Natural killer cell (primary cell): ENCODE results near the gene ELP5. TPM values are rescaled to one million over a fixed set of nuclear protein-coding genes. Genes with fewer than 3 reads are reported as not detected.

ENCODE experiments used
- ATAC-seq, 3 donors: fragments of 150-1000 bp in 2 of 3; fragments of 200-7000 bp in 1 of 3; cut with Tn5 transposase; 1 replicate in 1 of 3; 2 replicates in 2 of 3; pipeline ENCODE4 v1.10.0; 2021; ENCODE audit warnings: mild to moderate bottlenecking in 2 of 3, moderate library complexity in 2 of 3
- DNase-seq, 2 donors: peaks; one replicate each; pipeline versions ENCODE4 v3.0.0 to v3.0.0-alpha.2; 2013 to 2021; ENCODE audit warnings: mixed read lengths in 1 of 2
- H3K27ac ChIP-seq: one replicate; pipeline ENCODE4 v1.5.1; 2013; ENCODE audit warnings: mild to moderate bottlenecking, low read length
- H3K27me3 ChIP-seq: one replicate; pipeline ENCODE4 v1.6.1; 2013; ENCODE audit warnings: low read length; ENCODE audit not compliant: control insufficient read depth, insufficient read depth
- H3K36me3 ChIP-seq: one replicate; pipeline ENCODE4 v1.6.1; 2013; ENCODE audit warnings: low read length; ENCODE audit not compliant: control insufficient read depth, insufficient read depth
- H3K4me1 ChIP-seq: one replicate; pipeline ENCODE4 v1.6.1; 2013; ENCODE audit warnings: low read length; ENCODE audit not compliant: control insufficient read depth, insufficient read depth
- H3K4me3 ChIP-seq: one replicate; pipeline ENCODE4 v1.5.1; 2013; ENCODE audit warnings: low read length
- H3K9me3 ChIP-seq: one replicate; pipeline ENCODE4 v1.6.1; 2013; ENCODE audit warnings: low read length; ENCODE audit not compliant: control insufficient read depth, insufficient read depth
- H3K27ac Mint-ChIP-seq, 2 donors: one replicate each; pipeline ENCODE4 v1.8.0; 2022; ENCODE audit warnings: mild to moderate bottlenecking in 2 of 2, mixed read lengths in 2 of 2, moderate library complexity in 1 of 2
- H3K27me3 Mint-ChIP-seq, 2 donors: one replicate each; pipeline ENCODE4 v1.8.0; 2022; ENCODE audit warnings: low read depth in 2 of 2, mixed read lengths in 2 of 2
- H3K36me3 Mint-ChIP-seq: one replicate; pipeline ENCODE4 v1.8.0; 2022; ENCODE audit warnings: mixed read lengths
- H3K4me1 Mint-ChIP-seq, 2 donors: one replicate each; pipeline ENCODE4 v1.8.0; 2022; ENCODE audit warnings: mixed read lengths in 2 of 2
- H3K4me3 Mint-ChIP-seq: one replicate; pipeline ENCODE4 v1.8.0; 2022; ENCODE audit warnings: mild to moderate bottlenecking, moderate library complexity, mixed read lengths
- H3K9me3 Mint-ChIP-seq, 2 donors: one replicate each; pipeline ENCODE4 v1.8.0; 2022; ENCODE audit warnings: mixed read lengths in 2 of 2
- WGBS: methylation state at CpG from one replicate; pipeline ENCODE4 v1.1.7; 2013; ENCODE audit warnings: missing lambda C conversion rate; ENCODE audit not compliant: insufficient coverage; 5-methylcytosine and 5-hydroxymethylcytosine counted together
- intact Hi-C: fragments of 100-400 bp; cut with micrococcal nuclease; formaldehyde crosslinking; loops from one replicate; pipeline ENCODE4 v1.14.2; 2022
- total RNA-seq, 4 donors: library from RNA; stranded (reverse); fragments of 120-200 nt in 1 of 4; gene quantifications; one replicate each; pipeline versions ENCODE4 v1.2.3 to v1.2.4, GENCODE V29; 2013 to 2022
- TF ChIP-seq, protein P1 (sequence below): fragments of 200-600 bp; IDR thresholded peaks from one replicate; pipeline ENCODE4 v1.8.0; 2022; ENCODE audit warnings: antibody characterized with exemption

The ELP5 gene
- total RNA-seq, 3 donors from 2014 or later (not counting 1 experiment from before 2014, with no cell fraction given) = 30.1 to 38.5 (median 30.3) TPM

- DNase-seq = no peak
- no peaks in the 10 kb centered on the region for H3K36me3 Mint-ChIP-seq
Observed at GRCh38 chr17:7248796-7249195, 3.2 kb upstream of the ELP5 start.

DNA sequence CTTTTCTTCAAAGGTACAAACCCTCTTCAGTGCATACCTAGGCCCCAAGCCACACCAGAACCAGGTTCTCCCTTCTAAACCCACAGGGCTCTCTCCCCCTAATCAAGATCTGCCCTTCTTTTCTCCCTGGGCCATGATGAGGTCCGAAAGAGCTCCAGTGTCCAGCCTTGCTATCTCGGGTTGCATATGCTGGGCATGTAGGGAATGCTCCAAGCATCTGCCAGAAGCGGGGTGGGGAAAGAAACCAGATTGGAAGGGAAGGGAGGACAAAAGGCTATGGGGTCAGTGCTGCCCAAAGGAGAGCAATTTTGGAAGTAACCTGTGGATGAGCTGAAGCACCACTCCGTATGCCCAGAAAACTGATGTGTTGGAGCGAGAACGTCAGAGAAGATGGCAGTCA lies 2.8 kb upstream of the ELP5 start:
- Mint-ChIP-seq H3K4me1 (peaks cover 38 to 41% of the 10 kb centered on the region in 2 donors), H3K4me3 (peak overlapping the region; percentile 92), H3K36me3 (no peaks in the 10 kb centered on the region), H3K9me3 (no peaks in the 10 kb centered on the region), H3K27ac (peak overlapping the region; percentile 60 to 98), H3K27me3 (no peaks in the 10 kb centered on the region)
- no peaks in the 10 kb centered on the region for H3K9me3 ChIP-seq
- intact Hi-C loops = no loop called here
- no peak overlapping the region for H3K4me3 ChIP-seq
- H3K4me1 ChIP-seq = peaks cover 32% of the 10 kb centered on the region
- H3K36me3 ChIP-seq = peaks cover 25% of the 10 kb centered on the region
- TF ChIP-seq, protein P1, sequence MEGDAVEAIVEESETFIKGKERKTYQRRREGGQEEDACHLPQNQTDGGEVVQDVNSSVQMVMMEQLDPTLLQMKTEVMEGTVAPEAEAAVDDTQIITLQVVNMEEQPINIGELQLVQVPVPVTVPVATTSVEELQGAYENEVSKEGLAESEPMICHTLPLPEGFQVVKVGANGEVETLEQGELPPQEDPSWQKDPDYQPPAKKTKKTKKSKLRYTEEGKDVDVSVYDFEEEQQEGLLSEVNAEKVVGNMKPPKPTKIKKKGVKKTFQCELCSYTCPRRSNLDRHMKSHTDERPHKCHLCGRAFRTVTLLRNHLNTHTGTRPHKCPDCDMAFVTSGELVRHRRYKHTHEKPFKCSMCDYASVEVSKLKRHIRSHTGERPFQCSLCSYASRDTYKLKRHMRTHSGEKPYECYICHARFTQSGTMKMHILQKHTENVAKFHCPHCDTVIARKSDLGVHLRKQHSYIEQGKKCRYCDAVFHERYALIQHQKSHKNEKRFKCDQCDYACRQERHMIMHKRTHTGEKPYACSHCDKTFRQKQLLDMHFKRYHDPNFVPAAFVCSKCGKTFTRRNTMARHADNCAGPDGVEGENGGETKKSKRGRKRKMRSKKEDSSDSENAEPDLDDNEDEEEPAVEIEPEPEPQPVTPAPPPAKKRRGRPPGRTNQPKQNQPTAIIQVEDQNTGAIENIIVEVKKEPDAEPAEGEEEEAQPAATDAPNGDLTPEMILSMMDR = no peak
- no peaks in the 10 kb centered on the region for H3K27me3 ChIP-seq
- H3K27ac ChIP-seq = no peak overlapping the region
- DNase-seq = no peak
- no peak for ATAC-seq
- 90% methylated on average over 6 of the region's 6 CpGs for WGBS

More at GRCh38 chr17:7248796-7249195, 3.2 kb upstream of the ELP5 start:
- H3K27ac ChIP-seq = no peak overlapping the region
- no peaks in the 10 kb centered on the region for H3K9me3 ChIP-seq
- no peaks in the 10 kb centered on the region for H3K27me3 ChIP-seq
- Mint-ChIP-seq H3K4me3 (no peak overlapping the region), H3K4me1 (peaks cover 38 to 41% of the 10 kb centered on the region in 2 donors), H3K27ac (peak overlapping the region; percentile 60 to 98), H3K27me3 (no peaks in the 10 kb centered on the region), H3K9me3 (no peaks in the 10 kb centered on the region)
- intact Hi-C loops = no loop called here
- H3K4me3 ChIP-seq = no peak overlapping the region
- H3K36me3 ChIP-seq = peaks cover 28% of the 10 kb centered on the region
- TF ChIP-seq, protein P1 = no peak
- WGBS = 90% methylated on average over 3 of the region's 4 CpGs
- ATAC-seq = no peak
- peaks cover 32% of the 10 kb centered on the region for H3K4me1 ChIP-seq

DNA sequence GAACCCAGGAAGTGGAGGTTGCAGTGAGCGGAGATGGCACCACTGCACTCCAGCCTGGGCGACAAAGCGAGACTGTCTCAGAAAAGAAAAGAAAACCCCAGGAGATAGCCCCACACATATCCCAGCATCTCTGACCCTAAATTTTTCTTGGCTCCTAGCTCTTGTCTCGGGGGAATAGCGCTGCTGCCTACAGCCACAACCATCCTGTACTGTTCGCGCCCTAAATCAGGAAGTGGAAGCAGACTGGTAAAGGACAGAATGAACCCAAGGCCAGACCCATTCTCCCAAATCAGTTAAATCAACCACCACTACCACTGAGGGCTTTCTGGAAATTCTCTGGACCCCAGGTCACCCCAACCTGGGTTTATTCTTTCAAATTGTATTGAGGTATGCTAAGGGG lies 2.2 kb upstream of the ELP5 start:
- H3K4me3 ChIP-seq = no peak overlapping the region
- peak overlapping the region; percentile 92 for H3K4me3 Mint-ChIP-seq
- H3K27me3 Mint-ChIP-seq = no peaks in the 10 kb centered on the region
- 71% methylated on average over 7 of the region's 7 CpGs for WGBS
- intact Hi-C loops = loop anchor here (5.0 kb wide), 3 partner anchors 33 to 312 kb away; partner anchors contain the start of genes ACADVL, DLG4, POLR2A and SENP3
- H3K4me1 ChIP-seq = peaks cover 32% of the 10 kb centered on the region
- peaks cover 41% of the 10 kb centered on the region in 2 donors for H3K4me1 Mint-ChIP-seq
- no peaks in the 10 kb centered on the region for H3K9me3 ChIP-seq
- no peaks in the 10 kb centered on the region for H3K36me3 Mint-ChIP-seq
- peaks cover 24% of the 10 kb centered on the region for H3K36me3 ChIP-seq
- peak overlapping the region; percentile 31 for H3K27ac ChIP-seq
- TF ChIP-seq, protein P1 = no peak
- H3K27me3 ChIP-seq = no peaks in the 10 kb centered on the region
- peak overlapping the region; percentile 93 to 98 for H3K27ac Mint-ChIP-seq
- no peaks in the 10 kb centered on the region for H3K9me3 Mint-ChIP-seq
- DNase-seq (no peak), ATAC-seq (no peak)
